Left ventricle myocardium inferior (tissue), 1 donor: ENCODE measurements around the gene SDK2. TPM values are rescaled to one million over a fixed set of nuclear protein-coding genes. Genes with fewer than 3 reads are reported as not detected.

Source experiments
- DNase-seq: peaks from one replicate; pipeline ENCODE4 v3.0.0-alpha.2; 2020
- H3K27ac ChIP-seq: fragments of 200-600 bp; replicated peaks from 2 replicates; pipeline ENCODE4 v1.8.0; 2021
- H3K27me3 ChIP-seq: fragments of 200-600 bp; 2 replicates; pipeline ENCODE4 v1.8.0; 2021; ENCODE audit warnings: low read depth
- H3K36me3 ChIP-seq: fragments of 200-600 bp; 2 replicates; pipeline ENCODE4 v1.8.0; 2021
- H3K4me1 ChIP-seq: fragments of 200-600 bp; 2 replicates; pipeline ENCODE4 v1.8.0; 2021
- H3K4me3 ChIP-seq: fragments of 200-600 bp; 2 replicates; pipeline ENCODE4 v1.8.0; 2021; ENCODE audit warnings: mild to moderate bottlenecking, moderate library complexity
- H3K9me3 ChIP-seq: fragments of 200-600 bp; replicated peaks from 2 replicates; pipeline ENCODE4 v1.8.0; 2021
- CTCF ChIP-seq: fragments of 200-600 bp; IDR thresholded peaks from 2 replicates; pipeline ENCODE4 v1.8.0; 2021; ENCODE audit warnings: antibody characterized with exemption, mild to moderate bottlenecking, borderline replicate concordance
- intact Hi-C: fragments of 100-400 bp; cut with micrococcal nuclease; formaldehyde crosslinking; loops from one replicate; pipeline ENCODE4 v1.11.0; 2022
- total RNA-seq: library from RNA; stranded (reverse); fragmentation: NEBNext Ultra II Directional; extraction: Animal tissue kit (Norgen Biotek cat#: 25700); gene quantifications from one replicate; pipeline ENCODE4 v1.2.1, GENCODE V29; 2021
- donor health status: DM: no; HTN: yes; CAD: no; lungs with severe emphysema.

Gene SDK2
- total RNA-seq, 1 donor from 2014 or later: 2.2 TPM

- H3K27ac ChIP-seq: no peak overlapping the region
Observed at GRCh38 chr17:73464447-73464846, 179.8 kb downstream of the SDK2 start.

GRCh38 chr17:73463821-73464220, 180.4 kb downstream of the SDK2 start:
- intact Hi-C loops: no loop called here
- Histone ChIP-seq H3K36me3 (no peaks in the 10 kb centered on the region), H3K27me3 (peaks cover 6% of the 10 kb centered on the region), H3K27ac (no peak overlapping the region), H3K9me3 (peaks cover 9% of the 10 kb centered on the region), H3K4me1 (no peaks in the 10 kb centered on the region), H3K4me3 (no peak overlapping the region)
- TF ChIP-seq CTCF: no peak
- DNase-seq: no peak

More at GRCh38 chr17:73464447-73464846, 179.8 kb downstream of the SDK2 start:
- Histone ChIP-seq H3K4me3 (no peak overlapping the region), H3K36me3 (no peaks in the 10 kb centered on the region), H3K4me1 (no peaks in the 10 kb centered on the region), H3K9me3 (peaks cover 9% of the 10 kb centered on the region), H3K27me3 (peaks cover 6% of the 10 kb centered on the region)
- no peak for TF ChIP-seq CTCF
- intact Hi-C loops: no loop called here
- DNase-seq: no peak

- Histone ChIP-seq H3K36me3 (no peaks in the 10 kb centered on the region), H3K4me3 (no peak overlapping the region), H3K27me3 (peaks cover 11% of the 10 kb centered on the region), H3K4me1 (no peaks in the 10 kb centered on the region), H3K27ac (no peak overlapping the region), H3K9me3 (peaks cover 9% of the 10 kb centered on the region)
- no peak for DNase-seq
- intact Hi-C loops: no loop called here
- TF ChIP-seq CTCF: no peak
Observed at GRCh38 chr17:73462823-73463222, 181.4 kb downstream of the SDK2 start.

GRCh38 chr17:73459980-73460379, 184.3 kb downstream of the SDK2 start:
- intact Hi-C loops: no loop called here
- Histone ChIP-seq H3K4me1 (no peaks in the 10 kb centered on the region), H3K4me3 (no peak overlapping the region), H3K27ac (no peak overlapping the region), H3K27me3 (peaks cover 6% of the 10 kb centered on the region), H3K9me3 (peaks cover 9% of the 10 kb centered on the region), H3K36me3 (no peaks in the 10 kb centered on the region)
- no peak for TF ChIP-seq CTCF
- DNase-seq: no peak

GRCh38 chr17:73455767-73456166, 188.5 kb downstream of the SDK2 start:
- DNase-seq: no peak
- intact Hi-C loops: no loop called here
- Histone ChIP-seq H3K27me3 (peaks cover 6% of the 10 kb centered on the region), H3K36me3 (no peaks in the 10 kb centered on the region), H3K27ac (no peak overlapping the region), H3K4me3 (no peak overlapping the region), H3K4me1 (no peaks in the 10 kb centered on the region), H3K9me3 (peaks cover 20% of the 10 kb centered on the region)
- no peak for TF ChIP-seq CTCF
